Transverse colon (tissue), 4 donors: ENCODE data around the gene IL12RB2. TPM values are rescaled to one million over a fixed set of nuclear protein-coding genes. Genes with fewer than 3 reads are reported as not detected.

Experiments used
- DNase-seq: peaks from one replicate; pipeline ENCODE4 v3.0.0-alpha.2; 2019
- H3K27ac ChIP-seq, 4 donors: fragments of 200-600 bp; sonication (generic); 2 replicates each; pipeline ENCODE4 v1.5.1; 2016 to 2018; ENCODE audit warnings: inconsistent platforms in 4 of 4
- H3K27me3 ChIP-seq: fragments of 200-600 bp; sonication (generic); 2 replicates; pipeline ENCODE4 v1.5.1; 2017; ENCODE audit warnings: inconsistent platforms
- H3K36me3 ChIP-seq, 4 donors: fragments of 200-600 bp; sonication (generic); 2 replicates each; pipeline ENCODE4 v1.5.1; 2017 to 2019; ENCODE audit warnings: inconsistent platforms in 4 of 4
- H3K4me1 ChIP-seq, 4 donors: fragments of 200-600 bp; sonication (generic); 2 replicates each; pipeline ENCODE4 v1.5.1; 2017 to 2020; ENCODE audit warnings: inconsistent platforms in 4 of 4
- H3K4me3 ChIP-seq, 4 donors: fragments of 200-600 bp; sonication (generic); 1 replicate in 1 of 4; 2 replicates in 3 of 4; pipeline versions ENCODE4 v1.5.1 to v1.6.1; 2017 to 2019; ENCODE audit warnings: inconsistent platforms in 4 of 4
- H3K9me3 ChIP-seq, 2 donors: fragments of 200-600 bp; sonication (generic); 2 replicates each; pipeline ENCODE4 v1.5.1; 2017 to 2019; ENCODE audit warnings: inconsistent platforms in 2 of 2
- CTCF ChIP-seq, 5 experiments: fragments of 200-600 bp in 3 of 5; fragments of 450-650 bp in 2 of 5; sonication (generic) in 3 of 5; IDR thresholded peaks; 1 replicate in 2 of 5; 2 replicates in 3 of 5; pipeline ENCODE4 v1.5.1; 2016 to 2017; ENCODE audit warnings: antibody characterized with exemption in 5 of 5, inconsistent platforms in 3 of 5, mild to moderate bottlenecking in 2 of 5, moderate library complexity in 1 of 5
- EP300 ChIP-seq: sonication (generic); formaldehyde crosslinking; IDR thresholded peaks from one replicate; pipeline ENCODE4 v1.6.1; 2017; ENCODE audit warnings: antibody characterized with exemption, low read depth
- POLR2A ChIP-seq: fragments of 450-650 bp; IDR thresholded peaks from one replicate; pipeline ENCODE4 v1.6.1; 2016; ENCODE audit warnings: antibody characterized with exemption, mild to moderate bottlenecking, moderate library complexity
- POLR2AphosphoS5 ChIP-seq, 3 donors: sonication (generic); formaldehyde crosslinking; IDR thresholded peaks; one replicate each; pipeline ENCODE4 v1.6.1; 2016; ENCODE audit warnings: antibody characterized with exemption in 3 of 3
- WGBS, 2 donors: methylation state at CpG; one replicate each; pipeline ENCODE4 v1.1.5; 2018; ENCODE audit warnings: low coverage in 1 of 2; 5-methylcytosine and 5-hydroxymethylcytosine counted together
- in situ Hi-C, 4 donors: fragments of 200-750 bp; cut with MboI; loops; one replicate each; pipeline versions ENCODE4 v1.15.0 to v1.15.1; 2017; ENCODE audit warnings: low sequenced_read_pairs in 3 of 4, low pct_ligation_motif_present in 1 of 4, low pct_unique_long_range_greater_than_20kb in 1 of 4
- intact Hi-C: fragments of 100-400 bp; cut with DNase I; formaldehyde crosslinking; loops from one replicate; pipeline ENCODE4 v1.15.1; 2023; ENCODE audit warnings: low total_unique reads
- total RNA-seq, 4 donors: library from RNA; depleted of rRNA; stranded (reverse); fragments of >200 nt; gene quantifications; one replicate each; pipeline ENCODE4 v1.1.0, GENCODE V29; 2016

The IL12RB2 gene
- total RNA-seq, 4 donors from 2014 or later, result 1.2 to 3.3 TPM; not detected in 2

DNA sequence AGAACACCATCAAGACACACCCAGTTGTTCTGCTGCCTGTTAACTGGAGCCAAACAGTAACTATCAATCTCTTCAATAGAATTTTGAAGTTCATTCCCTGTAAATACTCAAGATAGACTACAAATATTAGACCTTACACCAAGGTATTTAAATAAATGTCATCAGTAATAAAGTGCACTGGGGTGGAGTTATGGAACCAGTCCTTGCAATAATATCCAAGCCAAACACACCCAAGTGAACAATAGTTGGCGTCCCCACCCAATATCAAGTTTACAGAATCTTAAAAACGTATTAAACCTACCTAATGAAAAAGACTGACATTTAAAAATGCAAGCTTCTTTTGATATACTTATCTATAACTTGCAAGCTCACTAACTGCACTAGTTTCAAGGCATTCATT, 119.8 kb downstream of the IL12RB2 start:
- H3K36me3 ChIP-seq, result peaks cover 0 to 36% (median 15%) of the 10 kb centered on the region in 4 donors
- H3K27ac ChIP-seq, result no peak overlapping the region
- peaks cover 6 to 43% (median 22%) of the 10 kb centered on the region in 4 donors for H3K4me1 ChIP-seq
- TF ChIP-seq CTCF (IDR thresholded peaks at IDR 0.05) (no peak), POLR2A (no peak), EP300 (no peak), POLR2AphosphoS5 (IDR thresholded peaks at IDR 0.05) (no peak)
- no peaks in the 10 kb centered on the region for H3K27me3 ChIP-seq
- intact Hi-C loops (no loop called here), in situ Hi-C loops (no loop called here)
- peak overlapping the region in 3 of 4 donors; percentile 87 to 95 (median 93) for H3K4me3 ChIP-seq
- 4 to 5% methylated on average over 2 of the region's 2 CpGs for WGBS, 2 donors
- no peak for DNase-seq
- no peaks in the 10 kb centered on the region for H3K9me3 ChIP-seq

DNA sequence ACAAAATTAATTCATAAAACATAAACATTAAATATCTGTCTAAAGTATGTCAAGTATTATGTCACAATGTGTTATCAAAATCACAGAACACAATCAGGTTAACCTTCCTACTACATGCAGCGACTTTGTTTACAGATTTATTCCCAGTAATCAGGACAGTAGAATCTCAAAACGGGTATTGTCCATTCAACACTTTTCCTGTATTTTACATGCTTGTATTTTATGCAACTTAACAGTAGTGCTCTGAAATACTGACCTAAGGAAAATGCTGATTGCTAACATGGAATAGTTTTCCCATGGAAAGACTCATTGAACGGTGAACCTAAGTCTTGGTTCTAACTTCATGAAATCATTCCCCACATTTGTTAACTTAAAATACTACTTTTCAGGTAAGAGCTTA, 120.3 kb downstream of the IL12RB2 start:
- Histone ChIP-seq H3K36me3 (peaks cover 0 to 31% (median 14%) of the 10 kb centered on the region in 4 donors), H3K27me3 (no peaks in the 10 kb centered on the region), H3K27ac (no peak overlapping the region), H3K9me3 (no peaks in the 10 kb centered on the region), H3K4me1 (peaks cover 6 to 43% (median 22%) of the 10 kb centered on the region in 4 donors), H3K4me3 (peak overlapping the region in 3 of 4 donors; percentile 87 to 95 (median 93))
- TF ChIP-seq EP300 (no peak), POLR2AphosphoS5 (IDR thresholded peaks at IDR 0.05) (no peak), CTCF (IDR thresholded peaks at IDR 0.05) (no peak), POLR2A (no peak)
- in situ Hi-C loops (no loop called here), intact Hi-C loops (no loop called here)
- 0 to 2% methylated on average over 3 of the region's 3 CpGs for WGBS, 2 donors
- no peak for DNase-seq

- WGBS, 2 donors, result 1% methylated on average over 25 of the region's 25 CpGs; no CpG with 5 or more reads in 1 of the 2 donors
- H3K4me3 ChIP-seq, result peak overlapping the region; percentile 87 to 95 (median 90)
- intact Hi-C loops, result no loop called here
- peaks cover 0 to 20% (median 9%) of the 10 kb centered on the region in 4 donors for H3K36me3 ChIP-seq
- in situ Hi-C loops, result no loop called here
- H3K4me1 ChIP-seq, result peaks cover 6 to 43% (median 22%) of the 10 kb centered on the region in 4 donors
- peak overlapping the region; percentile 92 to 94 (median 92) for H3K27ac ChIP-seq
- H3K9me3 ChIP-seq, result no peaks in the 10 kb centered on the region
- no peak for DNase-seq
- H3K27me3 ChIP-seq, result no peaks in the 10 kb centered on the region
- TF ChIP-seq CTCF (IDR thresholded peaks at IDR 0.05) (no peak), POLR2A (no peak), POLR2AphosphoS5 (IDR thresholded peaks at IDR 0.05) (no peak), EP300 (no peak)
Observed at GRCh38 chr1:67429011-67429527, 121.4 kb downstream of the IL12RB2 start.

- H3K36me3 ChIP-seq, result peaks cover 0 to 13% (median 6%) of the 10 kb centered on the region in 4 donors
- in situ Hi-C loops, result no loop called here
- TF ChIP-seq EP300, result no peak
- peak; percentile 58 for TF ChIP-seq POLR2A
- intact Hi-C loops, result no loop called here
- H3K27me3 ChIP-seq, result no peaks in the 10 kb centered on the region
- H3K4me1 ChIP-seq, result peaks cover 6 to 43% (median 22%) of the 10 kb centered on the region in 4 donors
- DNase-seq, result peak; percentile 26
- whole genome bisulfite sequencing, 2 donors, result 0 to 1% methylated on average over 5 to 55 of the region's 69 CpGs
- no peaks in the 10 kb centered on the region for H3K9me3 ChIP-seq
- peak overlapping the region; percentile 87 to 95 (median 90) for H3K4me3 ChIP-seq
- H3K27ac ChIP-seq, result peak overlapping the region; percentile 92 to 94 (median 92)
Observed at GRCh38 chr1:67429528-67430357, 122.1 kb downstream of the IL12RB2 start.
